ENCODE measurements around the gene B4GALT6.

- TF ChIP-seq CTCF (IDR thresholded peaks at IDR 0.05) (no peak), POLR2A (IDR thresholded peaks at IDR 0.05) (no peak)
Observed at GRCh38 chr18:31659576-31660177, 24.7 kb downstream of the B4GALT6 start.

Data from uterus (tissue), 2 donors.